Bronchial epithelial cell (primary cell): ENCODE results near the gene NBAS. TPM values are rescaled to one million over a fixed set of nuclear protein-coding genes. Genes with fewer than 3 reads are reported as not detected.
"Not testable (repeated sequence)": the region's sequence is repeated elsewhere in the genome, so short reads cannot be mapped to it uniquely, and the experiment has no call there.

Experiments
- DNase-seq: peaks from one replicate; pipeline ENCODE4 v3.0.0-alpha.2; 2010; ENCODE audit warnings: low read depth
- FAIRE-seq: peaks from 2 replicates; lab custom pipeline; 2011; peaks lifted over from hg19 to GRCh38; lab: Jason Lieb, UNC
- H3K27me3 ChIP-seq: 2 replicates; pipeline ENCODE4 v1.5.1; 2011; ENCODE audit warnings: low read length; ENCODE audit not compliant: control insufficient read depth, insufficient read depth
- H3K36me3 ChIP-seq: 2 replicates; pipeline ENCODE4 v1.5.1; 2011; ENCODE audit warnings: low read length; ENCODE audit not compliant: control insufficient read depth, insufficient read depth
- H3K4me3 ChIP-seq: 2 replicates; pipeline ENCODE4 v1.5.1; 2011; ENCODE audit warnings: mild to moderate bottlenecking, low read depth, low read length, control low read depth
- CTCF ChIP-seq: IDR thresholded peaks from 2 replicates; pipeline ENCODE4 v1.5.1; 2011; ENCODE audit warnings: mild to moderate bottlenecking, moderate library complexity, low read length, control low read depth, inconsistent platforms; ENCODE audit not compliant: insufficient read depth, severe bottlenecking
- total RNA-seq: library from RNA; depleted of rRNA; stranded (reverse); fragments of >200 nt; gene quantifications from 2 replicates; pipeline ENCODE4 v1.2.1, GENCODE V29; 2014

Gene NBAS
- total RNA-seq, 1 donor from 2014 or later, result 78.2 TPM

- H3K27me3 ChIP-seq, result no peaks in the 10 kb centered on the region
- peak; percentile 2 for TF ChIP-seq CTCF
- no peaks in the 10 kb centered on the region for H3K36me3 ChIP-seq
- DNase-seq (no peak), FAIRE-seq (peak; percentile 7)
- no peak overlapping the region for H3K4me3 ChIP-seq
Observed at GRCh38 chr2:15546297-15547098, 14.6 kb downstream of the NBAS start.

GRCh38 chr2:15544227-15544626 is 16.9 kb downstream of the NBAS start:
- no peaks in the 10 kb centered on the region for H3K36me3 ChIP-seq
- no peak for FAIRE-seq
- no peak for DNase-seq
- no peak overlapping the region for H3K4me3 ChIP-seq
- TF ChIP-seq CTCF, result no peak
- H3K27me3 ChIP-seq, result no peaks in the 10 kb centered on the region

DNA sequence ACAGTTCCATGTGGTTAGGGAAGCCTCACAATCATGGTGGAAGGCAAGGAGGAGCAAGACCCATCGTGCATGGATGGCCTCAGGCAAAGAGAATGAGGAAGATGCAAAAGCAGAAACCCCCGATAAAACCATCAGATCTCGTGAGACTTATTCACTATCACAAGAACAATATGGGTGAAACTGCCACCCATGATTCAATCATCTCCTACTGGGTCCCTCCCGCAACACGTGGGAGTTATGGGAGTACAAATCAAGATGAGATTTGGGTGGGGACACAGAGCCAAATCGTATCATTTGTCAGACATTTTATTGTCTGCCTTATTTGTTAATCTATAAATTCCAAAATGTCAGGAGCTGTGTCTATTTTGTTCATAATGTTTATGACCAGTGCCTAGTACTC is 17.6 kb downstream of the NBAS start:
- no peak for TF ChIP-seq CTCF
- Histone ChIP-seq H3K4me3 (no peak overlapping the region), H3K36me3 (no peaks in the 10 kb centered on the region), H3K27me3 (no peaks in the 10 kb centered on the region)
- no peak for DNase-seq
- no peak for FAIRE-seq

DNA sequence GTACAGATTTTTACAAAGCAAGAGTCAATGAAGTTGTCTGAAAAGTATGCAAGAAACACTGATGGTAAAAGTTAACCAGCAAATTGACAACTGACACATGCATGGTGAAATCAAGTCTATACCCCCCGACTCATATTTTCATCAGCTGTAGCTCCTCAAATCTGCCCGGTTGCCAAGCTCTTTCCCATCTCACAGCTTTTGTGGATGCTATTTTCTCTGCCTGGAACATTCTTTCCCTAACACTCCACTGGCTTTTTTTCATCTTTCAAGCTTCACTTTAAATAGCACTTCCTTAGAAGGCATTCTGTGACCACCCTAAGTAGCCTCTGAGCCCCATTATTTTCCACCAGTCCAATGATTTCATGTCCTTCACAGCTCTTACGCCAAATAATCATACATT is 18.1 kb downstream of the NBAS start:
- no peaks in the 10 kb centered on the region for H3K36me3 ChIP-seq
- H3K27me3 ChIP-seq, result no peaks in the 10 kb centered on the region
- TF ChIP-seq CTCF, result no peak
- DNase-seq (no peak), FAIRE-seq (no peak)
- H3K4me3 ChIP-seq, result no peak overlapping the region

DNA sequence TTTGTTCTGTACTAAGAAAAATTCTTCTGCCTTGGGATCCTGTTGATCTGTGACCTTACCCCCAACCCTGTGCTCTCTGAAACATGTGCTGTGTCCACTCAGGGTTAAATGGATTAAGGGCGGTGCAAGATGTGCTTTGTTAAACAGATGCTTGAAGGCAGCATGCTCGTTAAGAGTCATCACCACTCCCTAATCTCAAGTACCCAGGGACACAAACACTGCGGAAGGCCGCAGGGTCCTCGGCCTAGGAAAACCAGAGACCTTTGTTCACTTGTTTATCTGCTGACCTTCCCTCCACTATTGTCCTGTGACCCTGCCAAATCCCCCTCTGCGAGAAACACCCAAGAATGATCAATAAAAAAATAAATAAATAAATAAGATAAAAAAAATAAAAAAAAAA is 18.9 kb downstream of the NBAS start:
- H3K4me3 ChIP-seq, FAIRE-seq, H3K36me3 ChIP-seq, DNase-seq, H3K27me3 ChIP-seq: not testable (repeated sequence)

GRCh38 chr2:15540523-15540922 is 20.6 kb downstream of the NBAS start:
- H3K4me3 ChIP-seq, H3K36me3 ChIP-seq, FAIRE-seq, H3K27me3 ChIP-seq, DNase-seq: not testable (repeated sequence)

GRCh38 chr2:15539999-15540398 is 21.1 kb downstream of the NBAS start:
- DNase-seq (no peak), FAIRE-seq (no peak)
- Histone ChIP-seq H3K4me3 (no peak overlapping the region), H3K36me3 (no peaks in the 10 kb centered on the region), H3K27me3 (no peaks in the 10 kb centered on the region)
- no peak for TF ChIP-seq CTCF
